Loucy (cell line): ENCODE data around the gene AAK1.
"Not testable (repeated sequence)": the region's sequence is repeated elsewhere in the genome, so short reads cannot be mapped to it uniquely, and the experiment has no call there.

Experiments used
- H2AFZ ChIP-seq: fragments of 200-600 bp; sonication (generic); 2 replicates; pipeline ENCODE4 v1.6.0; 2016; ENCODE audit warnings: antibody characterized with exemption, mild to moderate bottlenecking, low read length, moderate library complexity
- H3F3A ChIP-seq: fragments of 200-600 bp; 2 replicates; pipeline ENCODE4 v1.6.0; 2016; ENCODE audit warnings: antibody characterized with exemption, low read depth, mild to moderate bottlenecking
- H3K27me3 ChIP-seq: fragments of 200-600 bp; sonication (generic); 2 replicates; pipeline ENCODE4 v1.6.1; 2014; ENCODE audit warnings: low read length, mild to moderate bottlenecking; ENCODE audit not compliant: insufficient read depth, poor library complexity, severe bottlenecking
- H3K36me3 ChIP-seq: fragments of 200-600 bp; sonication (generic); 2 replicates; pipeline ENCODE4 v1.6.1; 2016; ENCODE audit warnings: low read length; ENCODE audit not compliant: insufficient read depth
- H3K4me1 ChIP-seq: fragments of 200-600 bp; sonication (generic); 2 replicates; pipeline ENCODE4 v1.5.1; 2014; ENCODE audit warnings: low read length, mild to moderate bottlenecking; ENCODE audit not compliant: insufficient read depth, poor library complexity, severe bottlenecking
- H3K4me2 ChIP-seq: fragments of 200-600 bp; sonication (generic); 2 replicates; pipeline ENCODE4 v1.6.0; 2014; ENCODE audit warnings: antibody characterized with exemption, low read length, low read depth, mild to moderate bottlenecking; ENCODE audit not compliant: poor library complexity, severe bottlenecking
- H3K4me3 ChIP-seq: fragments of 200-600 bp; sonication (generic); 2 replicates; pipeline ENCODE4 v1.5.1; 2014; ENCODE audit warnings: low read length, mild to moderate bottlenecking, mixed read lengths; ENCODE audit not compliant: poor library complexity, severe bottlenecking
- H3K79me2 ChIP-seq: fragments of 200-600 bp; sonication (generic); 2 replicates; pipeline ENCODE4 v1.6.1; 2014; ENCODE audit warnings: low read length; ENCODE audit not compliant: insufficient read depth
- H3K9ac ChIP-seq: fragments of 200-600 bp; sonication (generic); 2 replicates; pipeline ENCODE4 v1.6.0; 2014; ENCODE audit warnings: mild to moderate bottlenecking, low read depth, low read length, moderate library complexity; ENCODE audit not compliant: poor library complexity, severe bottlenecking
- H3K9me2 ChIP-seq: fragments of 200-600 bp; sonication (generic); replicated peaks from 2 replicates; pipeline ENCODE4 v1.6.1; 2016; ENCODE audit warnings: low read depth, low read length, mixed read lengths
- H3K9me3 ChIP-seq: fragments of 200-600 bp; sonication (generic); 2 replicates; pipeline ENCODE4 v1.6.1; 2014; ENCODE audit warnings: mild to moderate bottlenecking, antibody characterized with exemption, low read length, low read depth; ENCODE audit not compliant: insufficient read depth
- H4K20me1 ChIP-seq: fragments of 200-600 bp; sonication (generic); 2 replicates; pipeline ENCODE4 v1.6.0; 2014; ENCODE audit warnings: antibody characterized with exemption, low read length, mild to moderate bottlenecking; ENCODE audit not compliant: insufficient read depth, poor library complexity, severe bottlenecking
- CTCF ChIP-seq: fragments of 200-600 bp; sonication (generic); conservative IDR thresholded peaks from 2 replicates; pipeline ENCODE4 v1.5.1; 2014; ENCODE audit warnings: mild to moderate bottlenecking, antibody characterized with exemption, low read length
- EZH2phosphoT487 ChIP-seq: fragments of 200-600 bp; IDR thresholded peaks from 2 replicates; pipeline ENCODE4 v1.6.1; 2018; ENCODE audit warnings: antibody characterized with exemption, mild to moderate bottlenecking, moderate library complexity, borderline replicate concordance

Gene AAK1

DNA sequence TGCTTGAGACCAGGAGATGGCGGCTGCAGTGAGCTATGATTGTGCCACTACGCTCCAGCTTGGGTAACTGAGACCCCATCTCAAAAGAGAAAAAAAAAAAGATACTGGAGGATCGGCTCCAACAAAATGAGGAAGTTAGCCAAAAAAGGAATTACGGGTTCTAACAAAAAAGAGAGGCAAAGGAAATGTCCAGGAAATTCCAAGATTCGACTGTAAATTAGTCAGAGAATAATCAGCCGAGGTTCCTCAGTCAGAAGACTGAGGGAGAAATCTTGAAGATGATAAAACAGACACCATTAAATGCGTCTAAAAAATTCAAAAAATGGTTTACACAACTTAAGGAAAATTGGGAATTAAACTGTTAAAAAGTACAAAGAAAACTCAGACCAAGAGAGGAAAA, 89.5 kb downstream of the AAK1 start:
- Histone ChIP-seq H3K79me2 (peaks cover 73% of the 10 kb centered on the region), H4K20me1 (no peaks in the 10 kb centered on the region), H3K36me3 (peaks cover 39% of the 10 kb centered on the region; the same call in 1 of the 2 replicates), H3K9me2 (no peaks in the 10 kb centered on the region), H3K4me2 (no peak overlapping the region), H3K9ac (no peak overlapping the region), H3K27me3 (no peaks in the 10 kb centered on the region), H3F3A (0 out of 2 replicates have a peak, but pooled peaks cover 4% of the 10 kb centered on the region), H3K4me1 (peaks cover 15% of the 10 kb centered on the region), H3K9me3 (no peaks in the 10 kb centered on the region), H2AFZ (no peak overlapping the region), H3K4me3 (no peak overlapping the region)
- TF ChIP-seq EZH2phosphoT487 (no peak), CTCF (no peak)

DNA sequence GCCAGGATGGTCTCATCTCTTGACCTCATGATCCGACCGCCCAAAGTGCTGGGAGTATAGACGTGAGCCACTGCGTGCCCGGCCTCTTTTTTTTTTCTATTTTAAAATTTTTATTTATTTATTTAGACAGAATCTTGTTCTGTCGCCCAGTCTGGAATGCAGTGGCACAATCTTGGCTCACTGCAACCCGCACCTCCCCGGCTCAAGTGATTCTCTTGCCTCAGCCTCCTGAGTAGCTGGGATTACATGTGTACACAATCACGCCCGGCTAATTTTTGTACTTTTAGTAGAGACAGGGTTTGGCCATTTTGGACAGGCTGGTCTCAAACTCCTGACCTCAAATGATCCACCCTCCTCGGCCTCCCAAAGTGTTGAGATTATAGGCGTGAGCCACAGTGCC, 93.0 kb downstream of the AAK1 start:
- H3K79me2 ChIP-seq, result peaks cover 69% of the 10 kb centered on the region
- H3K9me3 ChIP-seq, H4K20me1 ChIP-seq, H3K9me2 ChIP-seq, H3K4me2 ChIP-seq, H2AFZ ChIP-seq, H3K9ac ChIP-seq, H3K4me3 ChIP-seq, H3K27me3 ChIP-seq, H3F3A ChIP-seq, H3K4me1 ChIP-seq: not testable (repeated sequence)
- peaks cover 39% of the 10 kb centered on the region; the same call in 1 of the 2 replicates for H3K36me3 ChIP-seq

- Histone ChIP-seq H3K4me2 (no peak overlapping the region), H3F3A (no peaks in the 10 kb centered on the region)
Observed at GRCh38 chr2:69549421-69549820, 94.1 kb downstream of the AAK1 start.

More at GRCh38 chr2:69549421-69549820, 94.1 kb downstream of the AAK1 start:
- no peak overlapping the region for H2AFZ ChIP-seq
- no peaks in the 10 kb centered on the region for H3K4me1 ChIP-seq
- H3K36me3 ChIP-seq, result peaks cover 36% of the 10 kb centered on the region; the same call in 1 of the 2 replicates
- H3K9me2 ChIP-seq, result no peaks in the 10 kb centered on the region
- H3K9me3 ChIP-seq, result no peaks in the 10 kb centered on the region
- peaks cover 76% of the 10 kb centered on the region for H3K79me2 ChIP-seq
- no peak overlapping the region for H3K9ac ChIP-seq
- no peaks in the 10 kb centered on the region for H4K20me1 ChIP-seq
- no peaks in the 10 kb centered on the region for H3K27me3 ChIP-seq
- H3K4me3 ChIP-seq, result no peak overlapping the region
- TF ChIP-seq CTCF (no peak), EZH2phosphoT487 (no peak)
